NCI-H1092 treated with DMSO at 0.1 percent for 48 hours (cell line): ENCODE measurements around the gene DGCR8.

Source experiments
- DNase-seq: peaks from one replicate; lab custom pipeline; 2025; lab: John Stamatoyannopoulos, UW

Gene DGCR8

GRCh38 chr22:20137671-20138416, 57.8 kb downstream of the DGCR8 start:
- no peak for DNase-seq

- DNase-seq, result no peak
These were observed 58.3 kb downstream of the DGCR8 start for GRCh38 chr22:20138417-20138738.

GRCh38 chr22:20138868-20139267, 58.8 kb downstream of the DGCR8 start:
- no peak for DNase-seq

GRCh38 chr22:20139391-20140106, 59.5 kb downstream of the DGCR8 start:
- no peak for DNase-seq

GRCh38 chr22:20140107-20140445, 60.0 kb downstream of the DGCR8 start:
- DNase-seq, result no peak

GRCh38 chr22:20140521-20140964, 60.5 kb downstream of the DGCR8 start:
- DNase-seq, result no peak

- DNase-seq, result no peak
These were observed 61.4 kb downstream of the DGCR8 start for GRCh38 chr22:20141186-20142077.

GRCh38 chr22:20142711-20143621, 62.9 kb downstream of the DGCR8 start:
- no peak for DNase-seq

- no peak for DNase-seq
These were observed 64.0 kb downstream of the DGCR8 start for GRCh38 chr22:20143883-20144665.

GRCh38 chr22:20145206-20145831, 65.3 kb downstream of the DGCR8 start:
- DNase-seq, result no peak

GRCh38 chr22:20145832-20146223, 65.8 kb downstream of the DGCR8 start:
- no peak for DNase-seq

- no peak for DNase-seq
These were observed 66.7 kb downstream of the DGCR8 start for GRCh38 chr22:20146777-20147176.

- DNase-seq, result no peak
These were observed 67.4 kb downstream of the DGCR8 start for GRCh38 chr22:20147237-20147988.

GRCh38 chr22:20148414-20148813, 68.4 kb downstream of the DGCR8 start:
- DNase-seq, result no peak

GRCh38 chr22:20149257-20150250, 69.5 kb downstream of the DGCR8 start:
- no peak for DNase-seq

- no peak for DNase-seq
These were observed 70.6 kb downstream of the DGCR8 start, which contains the start of gene CCDC188 for GRCh38 chr22:20150381-20151275. Gene CCDC188 (minus strand): TSS chr22:20151055. CDS start chr22:20150986, 69 bp downstream.

- DNase-seq, result no peak
These were observed 71.2 kb downstream of the DGCR8 start for GRCh38 chr22:20151276-20151588.
